ENCODE data around the gene CFAP45.
A peak's percentile ranks its signal among the peaks of the same experiment; 100 is the strongest.

CFAP45 gene

GRCh38 chr1:159927211-159927848 is 27.4 kb upstream of the CFAP45 start:
- H3K4me3 ChIP-seq (ENCODE audit: low read depth in 1 of 2, low read length in 2 of 2): no peak overlapping the region
- no peak overlapping the region for H3K9ac ChIP-seq (ENCODE audit: low read length)
- H3K4me1 ChIP-seq (ENCODE audit: insufficient read depth, low read length): peaks cover 16% of the 10 kb centered on the region
- no peak overlapping the region for H3K27ac ChIP-seq (ENCODE audit: low read depth, low read length)
- H3K27me3 ChIP-seq (ENCODE audit: control insufficient read depth in 1 of 2, insufficient read depth in 2 of 2, low read length in 2 of 2): no peaks in the 10 kb centered on the region
- no peaks in the 10 kb centered on the region for H3K9me3 ChIP-seq (ENCODE audit: low read length)
- no peaks in the 10 kb centered on the region for H3K36me3 ChIP-seq (ENCODE audit: insufficient read depth, low read length)

DNA sequence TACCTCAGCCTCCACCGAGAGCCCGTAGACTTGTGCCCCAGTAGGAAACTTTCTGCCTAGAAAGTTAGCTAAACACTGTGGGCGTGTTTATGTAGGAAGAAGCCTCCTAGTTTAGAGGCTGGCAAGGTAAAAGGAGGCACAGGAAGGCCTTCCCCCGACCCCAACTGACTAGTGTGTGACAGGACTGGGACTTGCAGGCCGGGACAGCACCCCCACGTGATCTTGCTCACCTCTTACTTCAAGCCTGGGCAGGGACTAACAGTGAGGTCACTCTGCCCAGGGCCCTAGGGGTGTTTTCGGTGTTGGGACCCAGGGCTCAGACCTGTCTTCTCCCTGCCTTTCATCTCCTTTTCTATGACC is 25.7 kb upstream of the CFAP45 start:
- Histone ChIP-seq H3K9ac (ENCODE audit: low read length) (peak overlapping the region; percentile 93), H3K27ac (ENCODE audit: low read depth, low read length) (peak overlapping the region; percentile 97), H3K27me3 (ENCODE audit: control insufficient read depth in 1 of 2, insufficient read depth in 2 of 2, low read length in 2 of 2) (no peaks in the 10 kb centered on the region), H3K4me1 (ENCODE audit: insufficient read depth, low read length) (peaks cover 17% of the 10 kb centered on the region), H3K4me3 (ENCODE audit: low read depth in 1 of 2, low read length in 2 of 2) (peak overlapping the region; percentile 76 to 97), H3K9me3 (ENCODE audit: low read length) (no peaks in the 10 kb centered on the region), H3K36me3 (ENCODE audit: insufficient read depth, low read length) (peaks cover under 1% of the 10 kb centered on the region)

DNA sequence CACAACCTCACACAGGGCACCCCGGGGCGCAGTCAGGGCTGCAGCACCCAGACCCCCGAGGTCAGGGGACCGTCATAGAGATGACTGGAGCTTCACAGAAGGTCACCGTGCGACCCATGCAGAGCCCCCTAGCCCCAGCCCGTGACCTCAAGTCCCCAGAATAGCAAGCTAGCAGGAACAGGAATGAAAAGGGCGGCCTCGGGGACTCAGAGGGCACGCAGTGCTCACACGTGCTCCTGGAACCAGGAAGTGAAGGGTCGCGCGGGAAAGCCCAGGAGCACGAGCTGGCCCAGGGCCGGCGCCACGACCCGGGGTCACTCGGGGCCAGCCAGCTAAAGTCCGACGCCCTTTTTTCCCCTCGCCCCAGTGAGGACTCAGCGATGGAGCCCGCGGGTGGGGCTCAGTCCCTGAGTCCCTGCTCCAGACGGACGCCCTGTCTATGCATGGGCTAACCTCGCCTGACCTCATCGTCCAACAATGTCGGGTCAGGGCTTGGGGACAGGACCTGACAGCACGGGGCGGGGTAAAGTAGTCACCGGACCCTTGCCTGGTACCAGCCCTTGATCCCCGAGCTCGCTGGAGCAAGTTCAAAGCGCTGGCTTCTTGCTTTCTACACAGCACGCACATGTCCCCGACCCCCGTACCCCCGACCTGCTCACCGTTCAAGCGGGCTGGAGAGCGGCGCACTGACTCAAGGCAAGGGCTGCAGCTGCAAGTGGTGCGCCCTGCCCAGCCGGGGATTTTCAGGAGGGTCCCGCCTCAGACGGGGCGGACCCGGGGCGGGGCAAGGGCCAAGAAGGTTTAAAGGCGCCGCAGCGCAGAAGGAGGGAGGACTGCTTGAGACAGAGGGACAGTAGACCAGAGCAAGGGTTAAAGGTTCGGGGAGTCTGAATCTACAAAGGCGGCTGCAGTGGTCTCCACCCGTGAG is 25.1 kb upstream of the CFAP45 start, which contains the start of gene TAGLN2:
Gene TAGLN2, minus strand, starts transcription at position 717 of the 928 bp plus-strand sequence. CDS start 4,998 bp downstream, outside the sequence.
- no peaks in the 10 kb centered on the region for H3K27me3 ChIP-seq (ENCODE audit: control insufficient read depth in 1 of 2, insufficient read depth in 2 of 2, low read length in 2 of 2)

DNA sequence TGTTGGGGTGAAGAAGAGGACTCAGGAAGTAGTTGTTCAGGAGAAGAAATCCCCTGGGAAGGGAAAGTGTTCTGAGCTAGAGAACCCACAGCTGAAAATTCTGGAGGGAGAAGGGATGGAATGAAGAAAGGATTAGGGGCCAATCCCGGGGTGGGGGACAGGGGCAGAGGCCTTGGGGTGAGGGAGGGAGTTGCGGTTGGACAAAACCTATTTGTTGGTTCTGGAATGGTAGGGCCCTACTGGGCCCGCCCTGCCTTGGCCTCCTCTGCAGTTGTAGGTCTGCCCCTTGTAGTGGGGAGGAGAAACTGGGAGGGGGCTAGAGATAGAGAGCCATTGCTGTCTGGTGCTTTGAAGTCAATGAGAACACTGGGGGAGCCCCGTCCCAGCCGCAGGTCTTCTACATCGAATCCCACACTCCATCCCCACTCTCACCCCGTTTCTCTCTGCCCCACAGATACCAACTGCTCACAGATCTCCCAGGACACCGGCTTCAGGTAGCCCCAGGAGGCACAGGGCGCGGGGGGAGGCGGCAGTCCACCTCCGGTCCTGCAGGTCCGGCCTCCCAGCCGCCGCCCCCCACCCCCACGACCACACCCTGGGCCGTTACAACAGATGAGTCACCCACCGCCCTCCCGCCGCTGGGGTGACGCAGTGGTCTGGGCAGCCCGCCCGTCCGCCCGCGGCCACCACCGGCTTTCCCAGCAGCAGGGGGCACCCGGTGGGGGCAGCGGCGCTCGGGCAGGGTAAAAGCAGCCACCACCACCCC is 24.2 kb upstream of the CFAP45 start:
- Histone ChIP-seq H3K9me3 (ENCODE audit: low read length) (no peaks in the 10 kb centered on the region), H3K36me3 (ENCODE audit: insufficient read depth, low read length) (peaks cover 15% of the 10 kb centered on the region), H3K27ac (ENCODE audit: low read depth, low read length) (peak overlapping the region; percentile 97), H3K4me3 (ENCODE audit: low read depth in 1 of 2, low read length in 2 of 2) (peak overlapping the region; percentile 76 to 97), H3K4me1 (ENCODE audit: insufficient read depth, low read length) (peaks cover 17% of the 10 kb centered on the region), H3K27me3 (ENCODE audit: control insufficient read depth in 1 of 2, insufficient read depth in 2 of 2, low read length in 2 of 2) (no peaks in the 10 kb centered on the region), H3K9ac (ENCODE audit: low read length) (peak overlapping the region; percentile 97)

More for the DNA sequence above, 25.1 kb upstream of the CFAP45 start, which contains the start of gene TAGLN2:
- H3K4me1 ChIP-seq (ENCODE audit: insufficient read depth, low read length): peaks cover 17% of the 10 kb centered on the region
- peak within 1 kb of the TSS; percentile 76 to 97 for H3K4me3 ChIP-seq (ENCODE audit: low read depth in 1 of 2, low read length in 2 of 2)
- H3K36me3 ChIP-seq (ENCODE audit: insufficient read depth, low read length): peaks cover 7% of the 10 kb centered on the region
- peak within 1 kb of the TSS; percentile 97 for H3K9ac ChIP-seq (ENCODE audit: low read length)
- peak within 1 kb of the TSS; percentile 97 for H3K27ac ChIP-seq (ENCODE audit: low read depth, low read length)
- H3K9me3 ChIP-seq (ENCODE audit: low read length): no peaks in the 10 kb centered on the region

DNA sequence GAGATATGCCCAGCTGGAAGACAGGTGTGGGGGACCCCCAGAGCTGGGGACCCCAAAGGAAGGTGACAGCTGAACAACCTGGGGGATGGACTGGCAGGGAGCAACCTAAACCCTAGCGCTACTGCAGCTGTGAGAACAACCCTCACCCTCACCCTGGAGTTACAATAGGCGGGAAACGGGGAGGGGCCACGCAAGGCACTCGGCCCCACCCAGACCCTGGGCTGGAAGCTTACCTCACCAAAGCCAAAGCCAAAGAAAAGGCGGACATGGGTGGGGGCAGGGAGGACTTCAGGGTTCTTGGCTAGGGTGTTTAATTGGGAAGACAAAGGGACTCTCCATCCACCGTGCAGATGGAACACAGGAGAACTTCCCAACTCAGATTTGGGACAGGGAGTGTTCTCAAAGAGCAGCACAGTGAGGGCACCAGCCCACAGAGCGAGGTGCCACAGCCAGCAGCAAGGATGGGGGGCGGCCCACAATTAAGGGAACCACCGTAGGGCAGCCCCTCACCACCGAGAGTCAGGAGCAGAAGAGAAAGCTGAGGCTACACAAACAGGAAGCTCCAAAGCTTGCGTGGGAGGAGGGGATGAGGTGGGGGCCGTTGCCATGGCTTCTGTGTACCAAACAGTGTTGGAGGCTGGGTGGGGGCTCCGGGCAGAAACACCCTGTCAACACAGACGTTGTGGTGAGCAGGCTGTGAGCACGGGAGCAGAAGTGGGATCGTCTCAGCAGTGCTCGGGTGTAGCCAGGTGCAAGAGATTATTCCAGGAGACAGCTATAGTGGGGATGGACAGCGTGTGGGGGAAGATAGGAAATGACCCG is 23.4 kb upstream of the CFAP45 start:
- peak overlapping the region; percentile 97 for H3K9ac ChIP-seq (ENCODE audit: low read length)
- H3K36me3 ChIP-seq (ENCODE audit: insufficient read depth, low read length): peaks cover 22% of the 10 kb centered on the region
- H3K4me3 ChIP-seq (ENCODE audit: low read depth in 1 of 2, low read length in 2 of 2): peak overlapping the region; percentile 76 to 97
- peaks cover 17% of the 10 kb centered on the region for H3K4me1 ChIP-seq (ENCODE audit: insufficient read depth, low read length)
- peak overlapping the region; percentile 97 for H3K27ac ChIP-seq (ENCODE audit: low read depth, low read length)
- no peaks in the 10 kb centered on the region for H3K27me3 ChIP-seq (ENCODE audit: control insufficient read depth in 1 of 2, insufficient read depth in 2 of 2, low read length in 2 of 2)
- no peaks in the 10 kb centered on the region for H3K9me3 ChIP-seq (ENCODE audit: low read length)

GRCh38 chr1:159922511-159923202 is 22.7 kb upstream of the CFAP45 start:
- H3K9me3 ChIP-seq (ENCODE audit: low read length): no peaks in the 10 kb centered on the region
- peak overlapping the region; percentile 23 to 97 for H3K4me3 ChIP-seq (ENCODE audit: low read depth in 1 of 2, low read length in 2 of 2)
- peaks cover 30% of the 10 kb centered on the region for H3K36me3 ChIP-seq (ENCODE audit: insufficient read depth, low read length)
- H3K9ac ChIP-seq (ENCODE audit: low read length): peak overlapping the region; percentile 97
- no peaks in the 10 kb centered on the region for H3K27me3 ChIP-seq (ENCODE audit: control insufficient read depth in 1 of 2, insufficient read depth in 2 of 2, low read length in 2 of 2)
- H3K4me1 ChIP-seq (ENCODE audit: insufficient read depth, low read length): peaks cover 17% of the 10 kb centered on the region
- H3K27ac ChIP-seq (ENCODE audit: low read depth, low read length): peak overlapping the region; percentile 97

GRCh38 chr1:159921700-159922504 is 21.9 kb upstream of the CFAP45 start:
- peak overlapping the region; percentile 97 for H3K9ac ChIP-seq (ENCODE audit: low read length)
- peaks cover 32% of the 10 kb centered on the region for H3K36me3 ChIP-seq (ENCODE audit: insufficient read depth, low read length)
- peak overlapping the region in 1 of 2 donors; percentile 49 for H3K4me3 ChIP-seq (ENCODE audit: low read depth in 1 of 2, low read length in 2 of 2)
- no peaks in the 10 kb centered on the region for H3K9me3 ChIP-seq (ENCODE audit: low read length)
- H3K4me1 ChIP-seq (ENCODE audit: insufficient read depth, low read length): peaks cover 17% of the 10 kb centered on the region
- H3K27me3 ChIP-seq (ENCODE audit: control insufficient read depth in 1 of 2, insufficient read depth in 2 of 2, low read length in 2 of 2): no peaks in the 10 kb centered on the region
- peak overlapping the region; percentile 97 for H3K27ac ChIP-seq (ENCODE audit: low read depth, low read length)

DNA sequence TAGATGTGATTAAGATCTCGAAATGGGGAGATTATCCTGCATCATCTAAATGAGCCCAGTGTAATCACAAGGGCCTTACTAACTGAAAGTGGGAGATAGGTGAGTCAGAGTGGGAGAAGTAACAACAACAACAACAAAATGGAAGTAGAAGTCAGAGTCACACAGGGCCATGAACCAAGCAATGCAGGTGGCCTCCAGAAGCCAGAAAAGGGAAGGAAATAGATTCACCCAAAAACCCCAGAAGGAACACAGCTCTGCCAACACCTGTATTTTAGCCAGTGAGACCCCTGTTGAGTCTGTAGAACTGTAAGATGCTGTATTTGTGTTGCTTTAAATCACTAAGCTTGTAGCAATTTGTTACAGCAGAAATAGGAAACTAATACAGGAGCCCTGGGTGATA is 21.3 kb upstream of the CFAP45 start:
- no peak overlapping the region for H3K4me3 ChIP-seq (ENCODE audit: low read depth in 1 of 2, low read length in 2 of 2)

DNA sequence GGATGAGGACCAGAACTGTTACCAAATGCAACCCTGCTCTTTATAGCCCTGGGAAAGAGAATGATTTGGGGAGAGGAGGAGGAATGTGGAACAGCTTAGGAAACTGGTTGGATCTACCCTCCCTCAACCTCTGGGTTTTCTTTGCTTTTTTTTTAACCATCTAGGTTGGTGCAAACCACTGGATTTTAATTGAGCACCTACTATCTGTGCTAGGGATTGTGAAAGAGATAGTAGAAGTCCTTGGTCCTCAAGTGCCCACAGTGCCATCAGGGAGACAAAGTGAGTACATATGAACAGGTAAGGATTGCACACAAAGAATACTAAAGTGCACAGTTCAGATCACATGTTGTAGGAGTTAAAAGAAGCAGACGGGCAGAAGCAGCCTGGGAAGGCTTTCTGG is 20.7 kb upstream of the CFAP45 start:
- H3K9me3 ChIP-seq (ENCODE audit: low read length): no peaks in the 10 kb centered on the region
- H3K9ac ChIP-seq (ENCODE audit: low read length): no peak overlapping the region
- H3K27ac ChIP-seq (ENCODE audit: low read depth, low read length): peak overlapping the region; percentile 23
- H3K4me3 ChIP-seq (ENCODE audit: low read depth in 1 of 2, low read length in 2 of 2): no peak overlapping the region
- H3K27me3 ChIP-seq (ENCODE audit: control insufficient read depth in 1 of 2, insufficient read depth in 2 of 2, low read length in 2 of 2): no peaks in the 10 kb centered on the region
- H3K36me3 ChIP-seq (ENCODE audit: insufficient read depth, low read length): peaks cover 32% of the 10 kb centered on the region
- H3K4me1 ChIP-seq (ENCODE audit: insufficient read depth, low read length): peaks cover 16% of the 10 kb centered on the region

More for the DNA sequence above, 21.3 kb upstream of the CFAP45 start:
- Histone ChIP-seq H3K9ac (ENCODE audit: low read length) (no peak overlapping the region), H3K36me3 (ENCODE audit: insufficient read depth, low read length) (peaks cover 32% of the 10 kb centered on the region), H3K4me1 (ENCODE audit: insufficient read depth, low read length) (peaks cover 16% of the 10 kb centered on the region), H3K27me3 (ENCODE audit: control insufficient read depth in 1 of 2, insufficient read depth in 2 of 2, low read length in 2 of 2) (no peaks in the 10 kb centered on the region), H3K27ac (ENCODE audit: low read depth, low read length) (no peak overlapping the region), H3K9me3 (ENCODE audit: low read length) (no peaks in the 10 kb centered on the region)

All from muscle layer of colon (tissue), 2 donors.